Measurements from ENCODE around the gene CAAP1.

Gene CAAP1

GRCh38 chr9:26888271-26888670, 4.3 kb downstream of the CAAP1 start:
- no peak for TF ChIP-seq FOXM1 (IDR thresholded peaks at IDR 0.05; ENCODE audit: borderline replicate concordance, low read depth)
- no peak for TF ChIP-seq TAF1 (IDR thresholded peaks at IDR 0.05; ENCODE audit: low read depth)
- no peak for TF ChIP-seq TEAD4 (IDR thresholded peaks at IDR 0.05)
- TF ChIP-seq EP300 (IDR thresholded peaks at IDR 0.05; ENCODE audit: borderline replicate concordance) = no peak
- TF ChIP-seq RAD21 (IDR thresholded peaks at IDR 0.05; ENCODE audit: low read depth) = no peak
- no peak for TF ChIP-seq ZBTB7A (IDR thresholded peaks at IDR 0.05; ENCODE audit: low read depth)
- no peak for TF ChIP-seq YY1 (IDR thresholded peaks at IDR 0.05; ENCODE audit: low read depth)
- TF ChIP-seq CEBPB (IDR thresholded peaks at IDR 0.05) = no peak
- TF ChIP-seq TCF12 (IDR thresholded peaks at IDR 0.05; ENCODE audit: low read depth) = no peak
- TF ChIP-seq USF1 (IDR thresholded peaks at IDR 0.05) = no peak
- TF ChIP-seq NFIC (IDR thresholded peaks at IDR 0.05) = no peak
- no peak for TF ChIP-seq CREB1 (IDR thresholded peaks at IDR 0.05; ENCODE audit: low read depth)
- TF ChIP-seq REST (IDR thresholded peaks at IDR 0.05; ENCODE audit: low read depth) = no peak
- TF ChIP-seq MAX (IDR thresholded peaks at IDR 0.05) = no peak
- no peak for TF ChIP-seq EGR1 (IDR thresholded peaks at IDR 0.05)

- TF ChIP-seq TAF1 (IDR thresholded peaks at IDR 0.05; ENCODE audit: low read depth) (no peak), MAX (IDR thresholded peaks at IDR 0.05) (no peak), CREB1 (IDR thresholded peaks at IDR 0.05; ENCODE audit: low read depth) (no peak), RAD21 (IDR thresholded peaks at IDR 0.05; ENCODE audit: low read depth) (no peak), ZBTB7A (IDR thresholded peaks at IDR 0.05; ENCODE audit: low read depth) (no peak), EGR1 (IDR thresholded peaks at IDR 0.05) (no peak), USF1 (IDR thresholded peaks at IDR 0.05) (no peak), FOXM1 (IDR thresholded peaks at IDR 0.05; ENCODE audit: borderline replicate concordance, low read depth) (no peak), YY1 (IDR thresholded peaks at IDR 0.05; ENCODE audit: low read depth) (no peak), EP300 (IDR thresholded peaks at IDR 0.05; ENCODE audit: borderline replicate concordance) (no peak), TEAD4 (IDR thresholded peaks at IDR 0.05) (no peak), CEBPB (IDR thresholded peaks at IDR 0.05) (no peak), REST (IDR thresholded peaks at IDR 0.05; ENCODE audit: low read depth) (no peak), TCF12 (IDR thresholded peaks at IDR 0.05; ENCODE audit: low read depth) (no peak), NFIC (IDR thresholded peaks at IDR 0.05) (no peak)
Measured at GRCh38 chr9:26882154-26882553, 10.4 kb downstream of the CAAP1 start.

- TF ChIP-seq TAF1 (IDR thresholded peaks at IDR 0.05; ENCODE audit: low read depth) = no peak
- no peak for TF ChIP-seq CEBPB (IDR thresholded peaks at IDR 0.05)
- no peak for TF ChIP-seq TCF12 (IDR thresholded peaks at IDR 0.05; ENCODE audit: low read depth)
- no peak for TF ChIP-seq ZBTB7A (IDR thresholded peaks at IDR 0.05; ENCODE audit: low read depth)
- no peak for TF ChIP-seq MAX (IDR thresholded peaks at IDR 0.05)
- TF ChIP-seq TEAD4 (IDR thresholded peaks at IDR 0.05) = no peak
- TF ChIP-seq EGR1 (IDR thresholded peaks at IDR 0.05) = no peak
- no peak for TF ChIP-seq FOXM1 (IDR thresholded peaks at IDR 0.05; ENCODE audit: borderline replicate concordance, low read depth)
- no peak for TF ChIP-seq YY1 (IDR thresholded peaks at IDR 0.05; ENCODE audit: low read depth)
- no peak for TF ChIP-seq USF1 (IDR thresholded peaks at IDR 0.05)
- TF ChIP-seq NFIC (IDR thresholded peaks at IDR 0.05) = no peak
- TF ChIP-seq CREB1 (IDR thresholded peaks at IDR 0.05; ENCODE audit: low read depth) = no peak
- TF ChIP-seq RAD21 (IDR thresholded peaks at IDR 0.05; ENCODE audit: low read depth) = no peak
Measured at GRCh38 chr9:26880262-26880661, 12.3 kb downstream of the CAAP1 start.

GRCh38 chr9:26870292-26870691, 22.3 kb downstream of the CAAP1 start:
- no peak for TF ChIP-seq TEAD4 (IDR thresholded peaks at IDR 0.05)
- TF ChIP-seq EGR1 (IDR thresholded peaks at IDR 0.05) = no peak
- no peak for TF ChIP-seq NFIC (IDR thresholded peaks at IDR 0.05)
- no peak for TF ChIP-seq MAX (IDR thresholded peaks at IDR 0.05)
- TF ChIP-seq RAD21 (IDR thresholded peaks at IDR 0.05; ENCODE audit: low read depth) = no peak
- TF ChIP-seq YY1 (IDR thresholded peaks at IDR 0.05; ENCODE audit: low read depth) = no peak
- no peak for TF ChIP-seq USF1 (IDR thresholded peaks at IDR 0.05)
- TF ChIP-seq ZBTB7A (IDR thresholded peaks at IDR 0.05; ENCODE audit: low read depth) = no peak
- no peak for TF ChIP-seq CEBPB (IDR thresholded peaks at IDR 0.05)
- TF ChIP-seq EP300 (IDR thresholded peaks at IDR 0.05; ENCODE audit: borderline replicate concordance) = no peak
- no peak for TF ChIP-seq REST (IDR thresholded peaks at IDR 0.05; ENCODE audit: low read depth)
- TF ChIP-seq CREB1 (IDR thresholded peaks at IDR 0.05; ENCODE audit: low read depth) = no peak
- no peak for TF ChIP-seq FOXM1 (IDR thresholded peaks at IDR 0.05; ENCODE audit: borderline replicate concordance, low read depth)
- TF ChIP-seq TAF1 (IDR thresholded peaks at IDR 0.05; ENCODE audit: low read depth) = no peak
- no peak for TF ChIP-seq TCF12 (IDR thresholded peaks at IDR 0.05; ENCODE audit: low read depth)

Data from Ishikawa (cell line).